GM12878 (cell line): ENCODE data around the gene TRIP6. TPM values are rescaled to one million over a fixed set of nuclear protein-coding genes. Genes with fewer than 3 reads are reported as not detected.
"Not testable (repeated sequence)": the region's sequence is repeated elsewhere in the genome, so short reads cannot be mapped to it uniquely, and the experiment has no call there.

Experiments
- ATAC-seq: fragments of 200-7000 bp; cut with Tn5 transposase; 3 replicates; pipeline ENCODE4 v1.9.1; 2020; ENCODE audit warnings: mild to moderate bottlenecking, moderate library complexity
- BruUV-seq: library from RNA; stranded (reverse); fragments of 400-500 nt; replicated peaks from 2 replicates; lab custom pipeline; 2021; lab: Mats Ljungman, UMichigan
- CTCF ChIA-PET: fragments of 300-600 bp; sonication (Branson Sonifier 250); formaldehyde crosslinking; extraction: SDS; loops from one replicate; lab custom pipeline; 2021; ENCODE audit warnings: inconsistent platforms; lab: Yijun Ruan, JAX
- POLR2A ChIA-PET: fragments of 350-600 bp; formaldehyde crosslinking; extraction: SDS; loops from one replicate; lab custom pipeline; 2021; ENCODE audit warnings: inconsistent platforms; lab: Charles Lee
- RAD21 ChIA-PET: fragments of 300-600 bp; sonication (Branson Sonifier 250); formaldehyde crosslinking; loops from one replicate; lab custom pipeline; 2023; ENCODE audit warnings: antibody characterized with exemption; ENCODE audit not compliant: unreplicated experiment; lab: Charles Lee
- SMC1A ChIA-PET: fragments of 300-600 bp; sonication (Branson Sonifier 250); formaldehyde crosslinking; loops from one replicate; lab custom pipeline; 2023; ENCODE audit not compliant: unreplicated experiment, uncharacterized antibody; lab: Charles Lee
- DNase-seq: peaks from one replicate; pipeline ENCODE4 v3.0.0-alpha.2; 2011; ENCODE audit warnings: low read depth, low spot score
- FAIRE-seq: peaks from 3 replicates; lab custom pipeline; 2011; peaks lifted over from hg19 to GRCh38; lab: Jason Lieb, UNC
- H2AFZ ChIP-seq: 2 replicates; pipeline ENCODE4 v1.6.0; 2011; ENCODE audit warnings: low read depth, low read length, control low read depth; ENCODE audit not compliant: control insufficient read depth
- H3K27ac ChIP-seq: 2 replicates; pipeline ENCODE4 v1.5.1; 2011; ENCODE audit warnings: control low read depth; ENCODE audit not compliant: control insufficient read depth, insufficient read depth
- H3K27me3 ChIP-seq, 2 experiments: replicated peaks in 1 of 2; 2 replicates each; pipeline versions ENCODE4 v1.6.0 to v1.6.1; 2011; ENCODE audit warnings: low read length in 1 of 2; ENCODE audit not compliant: control insufficient read depth in 2 of 2, insufficient read depth in 2 of 2
- H3K36me3 ChIP-seq, 2 experiments: 2 replicates each; pipeline ENCODE4 v1.5.1; 2011; ENCODE audit warnings: low read length in 1 of 2; ENCODE audit not compliant: control insufficient read depth in 2 of 2, insufficient read depth in 2 of 2
- H3K4me1 ChIP-seq: 2 replicates; pipeline ENCODE4 v1.6.1; 2011; ENCODE audit warnings: mild to moderate bottlenecking, low read length, moderate library complexity, mixed read lengths; ENCODE audit not compliant: control insufficient read depth, insufficient read depth
- H3K4me2 ChIP-seq: 2 replicates; pipeline ENCODE4 v1.6.0; 2011; ENCODE audit warnings: control low read depth; ENCODE audit not compliant: control insufficient read depth, insufficient read depth
- H3K4me3 ChIP-seq: fragments of 200-600 bp; sonication (generic); 2 replicates; pipeline ENCODE4 v1.5.1; 2016
- H3K79me2 ChIP-seq: 2 replicates; pipeline ENCODE4 v1.6.0; 2011; ENCODE audit warnings: low read length; ENCODE audit not compliant: control insufficient read depth, insufficient read depth
- H3K9ac ChIP-seq: 2 replicates; pipeline ENCODE4 v1.8.0; 2011; ENCODE audit warnings: low read length, control low read depth, mixed read lengths; ENCODE audit not compliant: control insufficient read depth, insufficient read depth
- H3K9me3 ChIP-seq: replicated peaks from 3 replicates; pipeline ENCODE4 v1.5.1; 2011; ENCODE audit warnings: mild to moderate bottlenecking, low read length; ENCODE audit not compliant: control insufficient read depth, insufficient read depth
- H4K20me1 ChIP-seq: 2 replicates; pipeline ENCODE4 v1.6.0; 2011; ENCODE audit not compliant: control insufficient read depth, insufficient read depth
- KAT2A ChIP-seq: conservative IDR thresholded peaks from 2 replicates; pipeline ENCODE4 v1.6.1; 2011; ENCODE audit warnings: low read depth, low read length; ENCODE audit not compliant: control insufficient read depth
- WGBS: methylation state at CpG from one replicate; pipeline ENCODE4 v1.1.6; 2016; ENCODE audit warnings: low lambda C conversion rate; ENCODE audit not compliant: insufficient replicate concordance, insufficient coverage; ENCODE audit errors: missing lambda C conversion rate; 5-methylcytosine and 5-hydroxymethylcytosine counted together
- in situ Hi-C: fragments of 300-500 bp; cut with MboI; formaldehyde crosslinking; loops from 9 replicates; pipeline ENCODE4 v1.14.3; 2018; ENCODE audit warnings: mixed read lengths
- intact Hi-C: fragments of 100-400 bp; cut with micrococcal nuclease; formaldehyde crosslinking; loops from one replicate; pipeline ENCODE4 v1.14.2; 2022; ENCODE audit not compliant: unreplicated experiment
- polyA plus RNA-seq, 11 experiments: library from polyadenylated mRNA; depleted of rRNA in 4 of 11; unstranded in 6 of 11; stranded (reverse) in 5 of 11; fragments of >200 nt; fragmentation: Nextera tagmentation in 4 of 11; fragmentation: Illumina TruSeq in 1 of 11; extraction: Ambion mirVana in 4 of 11; extraction: Trizol in 1 of 11; gene quantifications; 1 replicate in 1 of 11; 2 replicates in 10 of 11; pipeline versions ENCODE4 v1.2.1 to v1.2.3, GENCODE V29; 2011 to 2016; ENCODE audit warnings: inconsistent platforms in 2 of 11, missing spikeins in 2 of 11, low read depth in 1 of 11
- total RNA-seq, 4 experiments: library from RNA; depleted of rRNA in 3 of 4; stranded (reverse); fragments of >200 nt in 3 of 4; fragmentation: Illumina TruSeq in 1 of 4; extraction: Trizol in 1 of 4; gene quantifications; 2 replicates each; pipeline versions ENCODE4 v1.2.1 to v1.2.3, GENCODE V29; 2013 to 2021

The TRIP6 gene
- total and polyA plus RNA-seq, 10 of the 15 experiments (the other 5 are each of a cell fraction or from before 2014, with no cell fraction given): 2.5 to 47.4 (median 25.5) TPM

DNA sequence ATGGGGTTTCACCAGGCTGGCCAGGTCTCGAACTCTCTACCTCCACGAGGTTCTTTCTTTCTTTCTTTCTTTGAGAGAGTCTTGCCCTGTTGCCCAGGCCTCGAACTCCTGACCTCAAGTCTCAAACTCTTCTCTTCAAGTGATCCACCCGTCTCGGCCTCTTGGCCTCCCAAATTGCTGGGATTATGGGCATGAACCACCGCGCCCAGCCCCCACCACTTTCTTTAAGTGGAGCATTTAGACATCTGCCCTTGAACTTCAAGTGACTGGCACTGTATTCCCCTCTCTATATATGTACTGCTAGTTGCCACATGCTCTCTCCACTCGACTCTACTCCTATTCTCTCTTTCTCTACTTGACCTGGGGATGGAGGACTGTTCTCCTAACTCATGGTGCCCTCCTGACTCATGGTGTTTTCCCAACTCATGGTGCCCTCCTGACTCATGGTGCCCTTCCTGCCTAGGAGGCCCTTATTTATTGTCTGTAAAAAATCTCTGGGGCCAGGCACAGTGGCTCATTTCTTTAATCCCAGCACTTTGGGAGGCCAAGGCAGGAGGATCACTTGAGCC, 47.8 kb downstream of the TRIP6 start:
- Histone ChIP-seq H3K4me3 (no peak overlapping the region), H3K4me2 (no peak overlapping the region), H4K20me1 (no peaks in the 10 kb centered on the region)
- TF ChIP-seq KAT2A: no peak
- TF ChIP-seq, all 136 proteins: peak for 0
- Histone ChIP-seq H3K79me2 (no peaks in the 10 kb centered on the region), H3K27me3 (no peaks in the 10 kb centered on the region; a peak in 1 of 4 replicates), H3K36me3 (no peaks in the 10 kb centered on the region), H3K9ac (no peak overlapping the region), H3K9me3 (no peaks in the 10 kb centered on the region), H3K27ac (no peak overlapping the region), H2AFZ (no peak overlapping the region), H3K4me1 (no peaks in the 10 kb centered on the region)
- SMC1A ChIA-PET: no interaction called here
- CTCF ChIA-PET: no interaction called here
- intact Hi-C loops: no loop called here
- POLR2A ChIA-PET: no interaction called here
- BruUV-seq: no TSS peak
- no peak for FAIRE-seq
- no peak for DNase-seq
- ATAC-seq: no peak
- 40% methylated on average over 8 of the region's 8 CpGs for WGBS
- in situ Hi-C loops: no loop called here
- RAD21 ChIA-PET: no interaction called here

- H2AFZ ChIP-seq, H4K20me1 ChIP-seq, H3K9me3 ChIP-seq, H3K4me1 ChIP-seq, H3K4me2 ChIP-seq, H3K27ac ChIP-seq, RAD21 ChIA-PET, H3K9ac ChIP-seq, in situ Hi-C loops, H3K36me3 ChIP-seq, H3K79me2 ChIP-seq, intact Hi-C loops, FAIRE-seq, H3K4me3 ChIP-seq, ATAC-seq, CTCF ChIA-PET, DNase-seq, BruUV-seq, H3K27me3 ChIP-seq: not testable (repeated sequence)
- 42% methylated on average over 5 of the region's 5 CpGs for WGBS
- ChIA-PET POLR2A (interaction anchor here (0.6 kb wide), 1 partner anchor 58 kb away, joined by 3 read pairs; no protein-coding TSS in a partner anchor), SMC1A (interaction anchor here (0.9 kb wide), 1 partner anchor 9 kb away, joined by 4 read pairs; no protein-coding TSS in a partner anchor)
Observed at GRCh38 chr7:100919335-100919734, 52.1 kb downstream of the TRIP6 start.

DNA sequence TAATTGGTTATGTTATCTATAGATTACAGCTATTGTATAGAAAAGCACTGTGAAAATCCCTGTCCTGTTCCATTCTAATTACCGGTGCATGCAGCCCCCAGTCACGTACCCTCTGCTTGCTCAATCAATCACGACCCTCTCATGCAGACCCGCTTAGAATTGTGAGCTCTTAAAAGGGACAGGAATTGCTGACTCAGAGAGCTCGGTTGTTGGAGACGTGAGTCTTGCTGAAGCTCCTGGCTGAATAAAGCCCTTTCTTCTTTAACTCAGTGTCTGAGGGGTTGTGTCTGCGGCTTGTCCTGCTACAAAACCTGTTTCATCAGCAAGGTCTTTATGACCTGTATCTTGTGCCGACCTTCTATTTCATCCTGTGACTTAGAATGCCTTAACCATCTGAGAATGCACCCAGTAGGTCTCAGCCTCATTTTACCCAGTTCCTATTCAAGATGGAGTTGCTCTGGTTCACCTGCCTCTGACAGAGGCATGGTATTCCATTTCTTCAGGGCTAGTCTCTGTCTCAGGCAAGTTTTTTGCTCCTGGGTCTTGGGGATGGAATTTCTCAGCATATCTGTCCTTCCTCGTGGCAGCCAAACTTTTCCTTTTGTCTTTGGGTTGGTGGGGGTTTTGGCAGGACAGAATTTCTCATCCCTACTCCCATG, 52.7 kb downstream of the TRIP6 start:
- DNase-seq, ATAC-seq, H3K9ac ChIP-seq, H2AFZ ChIP-seq, RAD21 ChIA-PET, H3K36me3 ChIP-seq, intact Hi-C loops, BruUV-seq, H3K79me2 ChIP-seq, H3K27me3 ChIP-seq, FAIRE-seq, H3K4me1 ChIP-seq, H4K20me1 ChIP-seq, H3K27ac ChIP-seq, H3K9me3 ChIP-seq, in situ Hi-C loops, H3K4me2 ChIP-seq, H3K4me3 ChIP-seq: not testable (repeated sequence)
- CTCF ChIA-PET: interaction anchor here (0.7 kb wide), 1 partner anchor 9 kb away, joined by 3 read pairs; no protein-coding TSS in a partner anchor
- WGBS: 28% methylated on average over 9 of the region's 9 CpGs
- POLR2A ChIA-PET: interaction anchor here (0.6 kb wide), 1 partner anchor 57 kb away, joined by 3 read pairs; no protein-coding TSS in a partner anchor
- SMC1A ChIA-PET: interaction anchor here (0.9 kb wide), 1 partner anchor 10 kb away, joined by 4 read pairs; no protein-coding TSS in a partner anchor
